Measurements from ENCODE around the gene AZGP1. TPM values are rescaled to one million over a fixed set of nuclear protein-coding genes. Genes with fewer than 3 reads are reported as not detected.
A peak's percentile ranks its signal among the peaks of the same experiment; 100 is the strongest.

Gene AZGP1
- total and polyA plus RNA-seq, 2 of the 13 experiments (the other 11 are each of a cell fraction or from before 2014, with no cell fraction given), result 93.8 to 229 TPM

GRCh38 chr7:100007887-100008286, 32.1 kb upstream of the AZGP1 start:
- no peak for DNase-seq (ENCODE audit: low spot score)
- peaks cover 97% of the 10 kb centered on the region for H3K4me1 ChIP-seq (ENCODE audit: insufficient read depth, low read length)
- in situ Hi-C loops (cut with HindIII; ENCODE audit: extremely low pct_ligation_motif_present, low pct_unique_long_range_greater_than_20kb), result no loop called here
- no TSS peak for BruUV-seq (replicated peaks)
- no peak overlapping the region for H3K4me3 ChIP-seq (replicated peaks in 1 of 3; ENCODE audit: insufficient read depth in 1 of 3, low read depth in 2 of 3, low read length in 3 of 3)
- TF ChIP-seq ZFP36L1 (CRISPR knock-in tag; IDR thresholded peaks at IDR 0.05), result no peak
- TF ChIP-seq ELF1 (CRISPR knock-in tag; IDR thresholded peaks at IDR 0.05), result no peak
- TF ChIP-seq RFX1 (IDR thresholded peaks at IDR 0.05), result peak; percentile 70
- TF ChIP-seq RFX3 (CRISPR knock-in tag; IDR thresholded peaks at IDR 0.05), result peak; percentile 65
- TF ChIP-seq SRSF1 (optimal IDR thresholded peaks at IDR 0.05; ENCODE audit: low read depth, low read length), result no peak
- TF ChIP-seq RBM22 (optimal IDR thresholded peaks at IDR 0.05; ENCODE audit: low read length), result no peak
- TF ChIP-seq HMG20B (CRISPR knock-in tag; conservative IDR thresholded peaks at IDR 0.05), result no peak
- TF ChIP-seq CENPBD1 (CRISPR knock-in tag; IDR thresholded peaks at IDR 0.05; ENCODE audit: borderline replicate concordance, low read depth), result no peak
- intact Hi-C loops (cut with micrococcal nuclease; ENCODE audit: unreplicated experiment), result no loop called here
- no peak overlapping the region for H3K9ac ChIP-seq (ENCODE audit: insufficient read depth, low read depth, low read length)
- ChIA-PET POLR2A (interaction anchor here (1.0 to 1.3 kb wide), 3 partner anchors 10 to 63 kb away, joined by 3 to 5 read pairs (median 4); partner anchors contain the start of gene ZSCAN21), CTCF (ENCODE audit: low intra/inter-chr PET ratio, low total read pairs) (no interaction called here)
- no peak overlapping the region for H2AFZ ChIP-seq (ENCODE audit: low read length)
- H3K27me3 ChIP-seq (ENCODE audit: control insufficient read depth in 1 of 2, insufficient read depth in 2 of 2, low read length in 2 of 2), result no peaks in the 10 kb centered on the region
- no peaks in the 10 kb centered on the region for H3K36me3 ChIP-seq (replicated peaks in 1 of 2; ENCODE audit: control insufficient read depth in 1 of 2, insufficient read depth in 2 of 2, low read length in 2 of 2)
- H4K20me1 ChIP-seq (ENCODE audit: insufficient read depth, low read length), result no peaks in the 10 kb centered on the region
- no peaks in the 10 kb centered on the region for H3K9me3 ChIP-seq (ENCODE audit: low read length)
- 92% methylated on average over 3 of the region's 3 CpGs for WGBS (ENCODE audit: low lambda C conversion rate)
- H3K79me2 ChIP-seq (ENCODE audit: insufficient read depth, low read length), result no peaks in the 10 kb centered on the region
- no peak for ATAC-seq
- no peak for FAIRE-seq
- H3K27ac ChIP-seq (ENCODE audit: extremely low read length, insufficient read depth, low read length), result peak overlapping the region; percentile 79
- H3K4me2 ChIP-seq (ENCODE audit: low read depth, low read length), result no peak overlapping the region

Data from HepG2 (cell line).